ENCODE results near the gene COL5A1.

- TF ChIP-seq CTCF (IDR thresholded peaks at IDR 0.05; ENCODE audit: borderline replicate concordance, extremely low read depth, low read length, poor library complexity, severe bottlenecking): no peak
- TF ChIP-seq EZH2 (IDR thresholded peaks at IDR 0.05; ENCODE audit: borderline replicate concordance, low read depth, low read length, severe bottlenecking): no peak
Observed at GRCh38 chr9:134669399-134669955, 27.9 kb downstream of the COL5A1 start.

All from DND-41 (cell line).